Measurements from ENCODE around the gene ERCC1.
A peak's percentile ranks its signal among the peaks of the same experiment; 100 is the strongest.
"Not testable (repeated sequence)": the region's sequence is repeated elsewhere in the genome, so short reads cannot be mapped to it uniquely, and the experiment has no call there.

ERCC1 gene

DNA sequence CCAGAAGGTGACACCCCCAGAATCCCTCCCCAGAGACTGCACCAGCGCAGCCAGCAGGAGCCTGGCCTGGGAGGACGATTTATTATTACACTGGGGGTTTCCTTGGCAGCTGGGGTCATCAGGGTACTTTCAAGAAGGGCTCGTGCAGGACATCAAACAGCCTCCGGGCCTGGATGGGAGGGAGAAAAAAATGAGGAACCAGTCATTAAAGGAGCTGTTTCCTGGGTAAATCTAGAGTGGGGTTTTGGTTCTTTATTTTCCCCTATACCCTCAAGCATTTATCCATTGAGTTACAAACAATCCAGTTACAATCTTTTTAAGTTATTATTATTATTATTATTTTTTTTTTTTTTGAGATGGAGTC, 14.2 kb downstream of the ERCC1 start:
- DNase-seq, result no peak
- intact Hi-C loops (cut with DNase I), result no loop called here

DNA sequence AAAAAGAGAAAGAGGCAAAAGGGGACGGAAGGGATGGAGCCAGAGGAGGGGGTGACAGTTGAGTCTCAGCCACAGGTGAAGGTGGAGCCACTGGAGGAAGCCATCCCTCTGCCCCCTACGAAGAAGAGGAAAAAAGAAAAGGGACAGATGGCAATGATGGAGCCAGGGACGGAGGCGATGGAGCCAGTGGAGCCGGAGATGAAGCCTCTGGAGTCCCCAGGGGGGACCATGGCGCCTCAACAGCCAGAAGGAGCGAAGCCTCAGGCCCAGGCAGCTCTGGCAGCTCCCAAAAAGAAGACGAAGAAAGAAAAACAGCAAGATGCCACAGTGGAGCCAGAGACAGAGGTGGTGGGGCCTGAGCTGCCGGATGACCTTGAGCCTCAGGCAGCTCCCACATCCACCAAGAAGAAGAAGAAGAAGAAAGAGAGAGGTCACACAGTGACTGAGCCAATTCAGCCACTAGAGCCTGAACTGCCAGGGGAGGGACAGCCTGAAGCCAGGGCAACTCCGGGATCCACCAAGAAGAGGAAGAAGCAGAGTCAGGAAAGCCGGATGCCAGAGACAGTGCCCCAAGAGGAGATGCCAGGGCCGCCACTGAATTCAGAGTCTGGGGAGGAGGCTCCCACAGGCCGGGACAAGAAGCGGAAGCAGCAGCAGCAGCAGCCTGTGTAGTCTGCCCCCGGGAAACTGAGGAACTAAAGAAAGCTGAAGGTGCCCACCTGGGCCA, 14.7 kb downstream of the ERCC1 start:
- DNase-seq, result no peak
- intact Hi-C loops (cut with DNase I), result no loop called here

DNA sequence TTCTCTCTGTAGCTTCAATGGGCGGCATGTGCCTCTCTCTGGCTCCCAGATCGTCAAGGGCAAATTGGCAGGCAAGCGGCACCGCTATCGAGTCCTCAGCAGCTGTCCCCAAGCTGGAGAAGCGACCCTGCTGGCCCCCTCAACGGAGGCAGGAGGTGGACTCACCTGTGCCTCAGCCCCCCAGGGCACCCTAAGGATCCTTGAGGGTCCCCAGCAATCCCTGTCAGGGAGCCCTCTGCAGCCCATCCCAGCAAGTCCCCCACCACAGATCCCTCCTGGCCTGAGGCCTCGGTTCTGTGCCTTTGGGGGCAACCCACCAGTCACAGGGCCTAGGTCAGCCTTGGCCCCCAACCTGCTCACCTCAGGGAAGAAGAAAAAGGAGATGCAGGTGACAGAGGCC, 15.6 kb downstream of the ERCC1 start:
- intact Hi-C loops (cut with DNase I), result no loop called here
- no peak for DNase-seq

DNA sequence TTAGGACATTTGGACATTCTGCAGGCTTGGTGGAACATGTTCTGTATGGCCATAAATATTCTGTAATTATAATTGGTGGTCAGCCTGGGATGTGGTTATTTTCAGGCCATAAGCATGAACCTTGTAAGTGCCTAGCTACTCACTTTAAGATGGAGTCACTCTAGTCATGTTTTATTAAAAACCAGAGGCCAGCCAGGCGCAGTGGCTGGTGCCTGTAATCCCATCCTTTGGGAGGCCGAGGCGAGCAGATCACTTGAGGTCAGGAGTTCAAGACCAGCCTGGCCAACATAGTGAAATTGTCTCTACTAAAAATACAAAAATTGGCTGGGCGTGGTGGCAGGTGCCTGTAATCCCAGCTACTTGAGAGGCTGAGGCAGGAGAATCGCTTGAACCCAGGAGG, 16.1 kb downstream of the ERCC1 start:
- DNase-seq; intact Hi-C loops (cut with DNase I): not testable (repeated sequence)

DNA sequence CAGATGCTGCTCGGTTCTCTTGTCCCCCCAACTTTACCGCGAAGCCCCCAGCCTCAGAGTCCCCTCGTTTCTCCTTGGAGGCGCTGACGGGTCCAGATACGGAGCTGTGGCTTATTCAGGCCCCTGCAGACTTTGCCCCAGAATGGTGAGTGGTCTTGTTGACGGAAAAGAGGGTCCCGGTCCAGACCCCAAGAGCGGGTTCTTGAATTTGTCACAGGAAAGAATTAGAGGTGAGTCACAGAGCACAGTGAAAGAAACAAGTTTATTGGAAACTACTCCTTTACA, 16.7 kb downstream of the ERCC1 start:
- DNase-seq, result no peak
- intact Hi-C loops (cut with DNase I), result no loop called here

DNA sequence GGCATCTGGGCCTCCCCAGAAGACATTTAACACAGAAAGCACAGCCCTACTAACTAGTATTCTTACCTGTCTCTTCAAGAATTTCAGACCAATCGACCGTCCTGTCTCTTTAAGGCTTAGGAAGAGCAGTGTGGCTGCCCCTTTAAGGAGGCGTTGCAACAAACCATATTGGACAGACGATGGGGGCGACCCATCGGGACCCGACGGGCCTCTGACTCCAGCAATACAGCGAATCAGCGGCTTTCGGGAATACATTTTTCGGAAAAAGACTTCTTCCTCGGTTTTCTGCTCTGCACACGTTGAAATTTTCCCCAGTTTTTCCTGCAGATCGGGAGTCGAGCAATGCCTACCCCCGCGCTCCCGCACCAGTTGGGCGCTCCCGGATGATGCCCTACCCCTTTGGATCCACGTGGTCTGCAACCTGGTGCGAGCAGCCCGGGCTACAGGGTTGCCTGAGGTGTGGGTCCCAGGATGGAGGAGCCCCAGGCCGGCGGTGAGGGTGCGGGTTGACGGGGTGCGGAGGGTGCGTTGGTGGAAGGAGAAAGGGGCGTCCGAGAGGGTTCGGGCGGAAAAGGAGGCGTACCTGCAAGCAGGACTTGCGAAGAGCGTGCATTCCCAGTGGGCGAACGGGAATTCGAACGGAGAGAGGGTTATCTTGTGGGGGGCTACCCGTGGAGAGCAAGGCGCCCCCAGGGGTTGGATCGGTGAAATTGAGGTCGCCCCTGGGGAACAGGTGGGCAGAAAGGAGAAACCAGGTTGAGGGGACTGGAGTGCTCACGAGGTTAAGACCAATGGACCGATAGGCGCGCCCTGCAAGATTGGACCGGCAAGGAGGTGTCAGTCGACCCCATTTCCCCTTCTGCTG, 17.3 kb downstream of the ERCC1 start, which contains the start of gene POLR1G:
Gene POLR1G (plus strand): TSS at position 419 of the 865 bp plus-strand sequence. CDS start 53 bp downstream, at position 472.
- intact Hi-C loops (cut with DNase I), result no loop called here
- peak; percentile 74 to 94 (median 86) for DNase-seq

DNA sequence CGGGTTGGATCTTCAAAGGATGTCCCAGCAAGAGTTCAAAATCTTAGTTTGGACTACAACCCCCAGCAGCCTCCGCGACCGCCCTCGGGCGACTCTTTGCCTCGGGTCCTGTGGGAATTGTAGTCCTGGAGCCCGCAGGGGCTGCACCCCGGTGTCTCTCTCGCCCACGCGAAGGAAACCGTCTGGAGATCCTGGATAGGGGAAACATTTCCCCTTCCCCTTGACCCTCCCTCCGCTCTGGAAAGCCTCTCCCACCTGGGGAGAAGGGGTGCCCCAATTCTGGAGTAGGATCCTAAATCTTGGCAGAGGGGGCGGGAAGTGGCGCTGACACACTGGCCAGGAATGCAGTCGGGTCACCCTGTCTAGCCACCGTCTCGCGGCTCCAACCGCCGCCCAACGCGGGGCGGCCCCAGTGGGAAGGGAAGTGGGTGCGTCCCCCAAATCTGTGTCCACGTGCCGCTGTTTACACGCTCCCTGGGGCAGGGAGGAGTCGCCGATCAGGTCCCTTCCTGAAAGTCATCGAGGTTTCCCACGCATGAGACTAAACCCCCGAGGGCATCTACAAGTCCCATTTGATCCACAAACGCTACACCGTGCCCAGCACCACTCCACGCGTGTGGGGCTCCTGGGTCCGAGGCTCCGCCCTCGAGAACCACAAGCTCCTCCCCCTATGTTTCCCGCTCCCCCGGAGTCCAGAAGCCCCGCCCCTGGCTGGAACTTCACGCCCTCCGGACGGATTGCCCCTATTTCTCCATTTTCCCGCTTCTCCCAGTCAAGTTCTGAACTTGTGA, 18.1 kb downstream of the ERCC1 start:
- intact Hi-C loops (cut with DNase I), result no loop called here

DNA sequence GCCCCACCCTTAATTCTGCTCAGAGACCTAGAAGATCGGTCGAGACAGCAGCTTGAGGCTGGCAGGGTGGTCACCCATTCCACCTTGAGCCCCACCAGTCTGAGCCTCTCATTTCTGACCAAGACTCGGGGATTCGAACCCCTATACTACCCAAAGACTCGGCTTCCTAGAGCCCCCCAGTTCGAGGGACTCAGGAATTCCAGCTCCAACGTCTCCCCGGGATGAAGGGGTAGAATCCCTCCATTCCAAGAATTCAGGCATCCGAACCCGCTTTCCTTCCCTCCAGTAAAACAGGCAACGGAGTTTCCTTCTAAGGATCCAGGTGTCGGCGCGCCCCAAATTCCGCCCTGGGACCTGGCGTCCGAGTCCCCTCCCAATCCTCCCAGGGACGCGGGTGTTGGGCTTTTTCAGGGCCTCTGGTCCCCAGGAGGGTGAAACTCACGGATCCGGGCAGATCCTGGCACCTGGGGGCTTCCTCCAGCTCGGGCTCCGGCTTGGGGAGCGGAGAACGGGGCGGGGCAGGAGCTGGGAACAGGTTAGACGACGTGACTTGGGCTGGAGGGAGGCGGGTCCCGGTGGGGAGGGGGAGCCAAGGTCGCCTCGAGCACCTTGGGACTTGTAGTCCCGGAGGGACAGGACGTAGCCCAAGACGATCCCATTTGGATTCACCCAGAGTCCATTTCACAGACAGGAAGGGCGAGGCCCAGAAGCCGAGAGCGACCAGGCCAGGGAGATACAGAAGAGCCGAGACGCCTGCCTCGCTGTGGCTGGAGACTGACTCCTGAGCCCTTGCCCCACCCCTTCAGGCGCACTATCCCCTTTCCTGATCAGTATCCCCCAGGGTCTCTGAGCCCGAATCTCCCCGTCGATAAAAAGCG, 18.9 kb downstream of the ERCC1 start, which contains the start of gene PPP1R13L:
Gene PPP1R13L (minus strand): TSS at position 513 of the 878 bp plus-strand sequence. CDS start 6,751 bp downstream, outside the sequence.
- peak in 34 of 42 donors; percentile 17 to 77 (median 46) for DNase-seq
- intact Hi-C loops (cut with DNase I), result no loop called here

More for the DNA sequence above, 18.1 kb downstream of the ERCC1 start:
- peak; percentile 83 to 96 (median 92) for DNase-seq

DNA sequence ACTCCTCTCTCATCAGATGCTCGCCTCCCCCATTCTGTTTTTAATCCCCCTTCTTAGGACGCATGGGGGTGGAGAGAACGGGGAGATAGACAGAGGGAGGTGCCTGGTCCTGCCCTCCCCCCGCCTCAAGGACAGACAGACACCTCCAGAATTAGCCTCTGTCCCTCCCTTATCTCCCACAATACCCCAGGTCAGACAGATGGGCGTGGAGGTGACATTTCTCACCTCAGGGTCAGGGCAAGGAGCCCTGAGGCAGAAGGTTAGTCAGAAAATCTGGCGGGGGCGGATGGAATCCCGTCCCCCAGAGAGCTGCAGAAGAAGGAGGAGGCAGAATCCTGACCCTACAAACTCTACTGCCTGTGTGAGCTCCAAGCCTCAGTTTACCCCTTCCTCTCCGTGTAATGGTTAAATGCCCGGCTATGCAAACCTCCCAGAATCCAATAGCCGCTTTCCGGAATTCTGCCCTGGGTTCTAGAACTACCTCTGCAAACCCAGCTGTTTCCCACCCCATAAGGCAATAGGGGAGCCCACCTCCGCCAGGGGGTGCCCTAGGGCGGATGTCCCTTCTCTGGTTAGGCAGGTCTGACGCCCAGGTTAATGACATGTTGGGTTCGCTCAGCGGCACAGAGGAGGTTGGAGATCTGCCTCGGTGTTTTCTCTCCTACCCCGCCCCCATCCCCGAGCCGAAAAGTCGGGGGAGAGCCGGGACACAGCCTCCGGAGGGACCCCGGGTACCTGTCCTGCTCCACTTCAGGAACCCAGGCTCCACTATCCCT, 19.7 kb downstream of the ERCC1 start:
- no peak for DNase-seq

DNA sequence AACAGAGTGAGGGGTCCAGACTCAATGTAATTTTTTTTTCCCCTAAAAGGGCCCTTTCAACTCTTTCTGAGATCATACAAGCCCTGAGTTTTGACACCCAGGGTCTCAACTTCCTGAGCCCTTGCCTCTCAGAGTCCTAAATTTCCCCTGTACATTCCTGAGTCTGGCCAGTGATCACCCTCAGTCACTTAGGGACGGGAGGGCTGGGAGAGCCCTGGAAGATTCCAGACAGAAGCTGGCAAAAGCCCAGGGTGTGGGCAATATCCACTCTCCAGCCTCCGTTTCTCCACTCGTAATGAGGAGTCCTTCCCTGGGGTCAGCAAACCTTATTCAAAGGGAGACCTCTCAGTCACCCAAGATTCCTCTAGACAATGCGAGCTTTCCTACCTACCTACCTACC, 20.4 kb downstream of the ERCC1 start:
- DNase-seq, result no peak
- intact Hi-C loops (cut with DNase I), result no loop called here

More for the DNA sequence above, 19.7 kb downstream of the ERCC1 start:
- intact Hi-C loops (cut with DNase I), result no loop called here

DNA sequence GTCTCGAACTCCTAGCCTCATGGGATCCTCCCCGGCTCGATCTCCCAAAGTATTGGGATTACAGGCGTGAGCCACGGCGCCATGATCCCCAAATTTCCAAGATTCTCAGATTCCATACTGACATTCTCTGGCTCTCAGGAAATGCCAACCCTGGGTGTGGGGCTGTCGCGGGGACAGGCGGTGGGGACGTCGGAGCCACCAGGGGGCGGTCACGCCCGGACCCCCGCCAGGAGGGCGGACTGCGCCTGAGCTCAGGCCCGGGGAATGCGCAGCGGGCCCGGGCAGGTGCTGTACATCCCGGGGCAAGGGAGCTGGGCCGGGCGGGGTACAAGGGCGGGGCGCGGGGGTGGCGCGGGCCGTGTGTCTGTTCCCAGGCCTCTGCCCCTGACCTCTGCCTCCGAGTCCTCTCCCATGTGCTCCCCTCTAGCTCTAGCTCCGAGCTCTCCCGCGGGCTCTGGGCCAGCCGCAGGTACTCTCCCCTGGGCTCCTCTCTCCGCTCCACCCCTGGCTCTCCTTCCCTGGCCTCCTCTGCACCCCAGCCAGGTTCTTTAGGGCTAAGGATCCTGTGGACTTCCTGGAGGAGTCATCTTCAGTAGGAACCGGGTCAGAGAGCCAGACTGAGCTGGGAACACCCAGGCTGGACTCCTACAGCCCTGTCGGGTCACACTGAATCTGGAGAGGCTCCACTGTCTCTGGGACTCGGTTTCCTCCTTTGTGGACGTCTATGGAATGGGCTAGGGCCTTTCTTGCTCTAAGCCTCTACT, 21.2 kb downstream of the ERCC1 start:
- peak in 1 of 42 donors; percentile 32 for DNase-seq
- intact Hi-C loops (cut with DNase I), result no loop called here

DNA sequence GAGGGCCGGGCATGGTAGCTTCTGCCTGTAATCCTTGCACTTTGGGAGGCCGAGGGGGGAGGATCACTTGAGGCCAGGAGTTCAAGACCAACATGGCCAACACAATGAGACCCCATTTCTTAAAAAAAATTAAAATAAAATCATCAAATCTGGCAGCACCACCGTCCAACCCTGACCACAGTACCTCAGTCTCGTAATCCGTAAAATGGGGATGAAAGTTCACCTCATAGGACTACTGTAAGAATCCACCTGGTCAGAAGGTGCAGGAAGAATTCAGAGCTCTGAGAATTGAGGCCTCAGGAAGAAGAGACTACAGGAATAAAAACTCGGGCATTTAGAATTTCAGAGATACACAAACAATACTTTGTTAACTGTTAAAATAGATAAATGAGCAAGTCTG, 21.9 kb downstream of the ERCC1 start:
- intact Hi-C loops (cut with DNase I), result no loop called here
- no peak for DNase-seq

DNA sequence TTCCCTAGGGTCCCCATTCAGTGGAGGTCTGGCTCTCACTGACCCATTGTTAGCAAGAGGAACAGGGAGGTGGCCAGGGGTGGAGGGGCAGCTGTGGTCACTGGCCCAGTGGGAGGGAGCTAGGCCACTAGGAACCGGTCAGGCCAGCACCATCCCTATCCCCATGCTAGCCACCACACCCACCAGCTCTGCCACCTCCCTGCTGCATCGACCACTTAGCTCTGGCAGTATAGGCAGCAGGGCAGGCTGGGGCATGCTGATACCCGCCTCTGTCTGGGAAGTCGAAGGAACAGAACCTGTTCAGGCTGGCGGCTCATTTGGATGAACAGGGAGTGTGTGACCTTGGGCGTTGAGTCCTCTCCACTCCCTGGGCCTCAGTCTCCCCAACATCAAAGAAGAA, 23.5 kb downstream of the ERCC1 start:
- intact Hi-C loops (cut with DNase I), result no loop called here
- DNase-seq, result no peak

DNA sequence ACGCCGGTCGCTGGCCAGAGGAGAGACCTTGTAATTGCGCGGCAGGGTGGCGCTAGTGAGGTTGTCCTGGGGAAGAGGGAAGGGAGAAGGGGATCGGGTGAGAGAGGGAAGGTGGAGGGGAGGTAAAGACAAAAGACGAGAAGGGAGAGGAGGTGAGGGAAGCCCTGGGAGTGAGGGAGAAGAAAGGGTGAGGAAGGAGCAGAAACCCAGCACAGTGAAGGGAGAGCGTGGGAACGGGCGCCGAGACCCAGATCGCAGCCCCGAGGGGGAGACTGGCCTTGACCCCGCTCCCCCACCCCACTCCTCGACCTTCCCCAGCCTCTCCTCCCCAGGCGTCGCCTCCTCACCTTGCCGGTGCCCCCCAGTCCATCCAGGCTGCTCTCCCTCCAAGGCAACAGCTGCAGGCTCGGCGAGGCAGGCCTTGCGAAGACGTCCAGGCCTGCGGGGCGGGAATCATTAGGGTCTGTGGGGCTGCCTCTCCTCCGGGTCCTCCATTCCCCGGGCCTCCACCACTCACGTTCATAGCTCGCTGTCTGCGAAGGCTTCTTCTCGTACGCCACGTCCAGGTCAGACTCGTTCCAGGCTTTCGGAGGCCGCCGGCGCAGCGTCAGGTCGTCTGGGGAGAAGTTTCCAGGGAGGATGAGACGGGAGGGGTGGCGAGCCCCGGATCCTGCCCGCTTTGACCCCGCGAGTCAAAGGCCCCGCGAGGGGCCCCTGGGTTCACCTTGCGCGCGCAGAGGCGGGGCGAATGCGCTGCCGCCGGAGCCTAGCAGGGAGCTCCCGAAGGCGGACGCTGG, 27.7 kb downstream of the ERCC1 start:
- DNase-seq, result no peak
- intact Hi-C loops (cut with DNase I), result no loop called here

DNA sequence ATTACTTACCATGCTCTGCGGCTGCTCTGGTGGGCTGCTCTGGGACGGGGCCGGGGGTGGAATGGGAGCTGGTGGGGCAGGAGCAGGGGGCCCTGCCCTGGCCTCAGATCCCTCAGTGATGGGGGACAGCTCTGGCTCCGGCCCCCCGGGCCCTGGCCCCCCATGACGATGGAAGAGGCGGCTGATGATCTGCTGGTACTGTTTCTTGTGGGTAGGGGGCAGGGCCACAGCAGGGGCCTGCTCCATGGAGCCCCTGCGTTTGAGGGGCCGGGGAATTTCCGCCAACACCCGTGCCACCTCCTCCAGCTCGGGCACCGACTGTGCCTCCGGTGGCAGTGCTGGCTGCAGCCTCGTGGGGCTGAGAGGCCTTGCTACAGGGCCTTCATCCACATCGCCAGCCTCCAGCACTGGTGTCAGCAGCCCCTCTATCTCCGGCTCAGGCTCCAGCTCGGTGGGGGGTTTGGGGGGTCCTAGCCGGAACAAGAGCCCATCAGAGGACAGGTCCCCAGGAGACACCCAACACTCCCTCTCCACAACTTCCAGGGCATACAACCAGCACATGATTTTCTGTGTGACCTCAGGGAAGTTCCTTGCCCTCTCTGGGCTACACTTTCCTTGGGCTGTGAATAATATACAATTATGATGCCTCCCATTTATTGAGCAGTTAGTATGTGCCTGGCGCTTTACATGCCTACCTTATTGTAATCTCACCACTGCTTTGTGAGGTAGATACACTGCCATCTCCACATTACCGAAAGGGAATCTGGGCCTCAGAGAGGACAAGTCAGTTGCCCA, 31.6 kb downstream of the ERCC1 start:
- intact Hi-C loops (cut with DNase I), result no loop called here
- DNase-seq, result no peak

DNA sequence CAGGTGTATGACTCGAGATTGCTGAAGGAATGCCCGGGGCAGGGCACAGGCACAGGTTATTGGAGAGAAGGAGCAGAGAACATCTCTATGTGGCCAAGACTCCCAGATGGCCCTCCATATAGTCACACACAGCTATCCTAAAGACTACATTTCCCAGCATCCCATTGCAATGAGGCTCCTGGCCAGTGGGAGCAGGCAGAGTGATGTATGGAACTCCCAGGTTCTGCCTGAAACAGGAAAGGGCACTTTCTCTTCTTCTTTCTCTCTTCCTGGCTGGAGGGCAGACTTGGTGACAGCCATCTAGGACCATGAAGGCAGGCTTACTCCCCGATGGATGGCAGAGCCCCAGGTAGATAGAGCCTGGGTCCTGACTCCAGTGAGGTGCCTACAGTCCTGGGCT, 32.4 kb downstream of the ERCC1 start:
- intact Hi-C loops (cut with DNase I), result no loop called here
- no peak for DNase-seq

Measured in head of caudate nucleus (tissue), 42 donors.